ENCODE data around the gene MLF2.

- TF ChIP-seq, protein P1, sequence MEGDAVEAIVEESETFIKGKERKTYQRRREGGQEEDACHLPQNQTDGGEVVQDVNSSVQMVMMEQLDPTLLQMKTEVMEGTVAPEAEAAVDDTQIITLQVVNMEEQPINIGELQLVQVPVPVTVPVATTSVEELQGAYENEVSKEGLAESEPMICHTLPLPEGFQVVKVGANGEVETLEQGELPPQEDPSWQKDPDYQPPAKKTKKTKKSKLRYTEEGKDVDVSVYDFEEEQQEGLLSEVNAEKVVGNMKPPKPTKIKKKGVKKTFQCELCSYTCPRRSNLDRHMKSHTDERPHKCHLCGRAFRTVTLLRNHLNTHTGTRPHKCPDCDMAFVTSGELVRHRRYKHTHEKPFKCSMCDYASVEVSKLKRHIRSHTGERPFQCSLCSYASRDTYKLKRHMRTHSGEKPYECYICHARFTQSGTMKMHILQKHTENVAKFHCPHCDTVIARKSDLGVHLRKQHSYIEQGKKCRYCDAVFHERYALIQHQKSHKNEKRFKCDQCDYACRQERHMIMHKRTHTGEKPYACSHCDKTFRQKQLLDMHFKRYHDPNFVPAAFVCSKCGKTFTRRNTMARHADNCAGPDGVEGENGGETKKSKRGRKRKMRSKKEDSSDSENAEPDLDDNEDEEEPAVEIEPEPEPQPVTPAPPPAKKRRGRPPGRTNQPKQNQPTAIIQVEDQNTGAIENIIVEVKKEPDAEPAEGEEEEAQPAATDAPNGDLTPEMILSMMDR (IDR thresholded peaks at IDR 0.05), result no peak
- no peak for TF ChIP-seq POLR2A (IDR thresholded peaks at IDR 0.05)
- TF ChIP-seq POLR2AphosphoS5 (IDR thresholded peaks at IDR 0.05), result no peak
Observed at GRCh38 chr12:6780573-6780972, 27.6 kb upstream of the MLF2 start.
